GM08714 (cell line): ENCODE results near the gene BAK1.
"Not testable (repeated sequence)": the region's sequence is repeated elsewhere in the genome, so short reads cannot be mapped to it uniquely, and the experiment has no call there.

ENCODE experiments used
- H3K4me3 ChIP-seq: fragments of 200-500 bp; sonication (Bioruptor generic); 2 replicates; pipeline ENCODE4 v1.5.1; 2014; ENCODE audit warnings: mild to moderate bottlenecking, low read length, inconsistent platforms
- ZNF274 ChIP-seq: IDR thresholded peaks from 2 replicates; pipeline ENCODE4 v1.6.1; 2012; ENCODE audit warnings: mild to moderate bottlenecking, low read depth, low read length

The BAK1 gene

DNA sequence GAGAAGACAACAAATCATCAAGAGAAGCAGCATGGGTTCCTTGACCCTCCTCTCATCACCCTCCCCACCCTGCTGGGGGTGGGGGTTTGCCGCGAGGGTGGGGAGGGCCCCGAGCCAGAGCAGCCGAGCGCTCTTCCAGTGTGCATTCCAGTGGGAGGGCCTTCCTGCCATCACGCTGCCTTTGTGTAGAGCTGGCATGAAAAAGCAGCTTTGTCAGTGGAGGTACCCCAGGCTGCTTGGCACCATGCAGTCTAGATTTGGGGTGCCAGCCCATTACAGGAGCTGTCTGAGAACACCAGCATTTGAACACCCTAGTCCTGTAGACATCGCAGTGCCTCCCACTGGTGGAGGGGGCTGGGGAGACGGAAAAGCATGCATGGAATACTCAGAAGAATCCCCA is 12.2 kb downstream of the BAK1 start:
- no peak for TF ChIP-seq ZNF274
- H3K4me3 ChIP-seq, result no peak overlapping the region

DNA sequence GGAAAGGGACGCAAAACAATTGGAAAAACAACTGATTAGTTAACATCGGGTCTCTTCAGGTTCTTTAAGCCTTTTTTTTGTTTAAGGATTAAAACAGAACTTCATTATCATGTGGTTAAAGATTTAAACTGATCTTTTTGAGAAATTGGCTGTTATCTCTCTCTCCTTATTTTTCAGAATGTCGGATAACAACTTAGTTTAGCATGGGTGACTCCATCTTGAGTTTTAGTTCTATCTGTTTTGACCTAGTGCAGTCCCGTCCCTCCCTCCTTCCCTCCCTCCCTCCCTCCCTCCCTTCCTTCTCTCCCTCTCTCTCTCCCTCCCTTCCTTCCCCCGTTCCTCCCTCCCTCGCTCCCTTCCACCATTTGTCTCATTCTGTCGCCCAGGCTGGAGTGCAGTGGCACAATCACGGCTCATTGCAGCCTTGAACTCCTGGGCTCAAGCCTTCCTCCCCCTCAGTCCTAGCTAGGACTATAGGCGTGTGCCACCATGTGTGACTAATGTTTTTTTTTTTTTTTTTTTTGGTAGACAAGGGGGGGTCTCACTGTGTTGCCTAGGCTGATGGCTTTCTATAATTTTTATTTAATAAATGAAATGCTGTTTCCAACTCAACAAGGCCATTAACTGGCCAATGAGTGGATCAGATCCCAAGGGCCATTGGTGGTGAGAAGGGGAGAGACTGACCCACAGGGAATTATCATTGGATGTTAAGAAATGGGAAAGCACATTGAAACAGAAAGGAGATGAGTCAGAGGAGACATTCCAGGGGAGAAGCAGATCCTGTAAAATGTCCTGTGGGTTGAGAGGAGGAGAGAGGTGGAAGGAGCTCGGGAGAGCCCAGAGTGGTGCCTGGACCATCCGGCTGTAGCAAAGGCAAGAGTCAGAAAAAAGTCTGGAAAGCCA is 13.6 kb downstream of the BAK1 start:
- TF ChIP-seq ZNF274, result no peak
- H3K4me3 ChIP-seq, result no peak overlapping the region

DNA sequence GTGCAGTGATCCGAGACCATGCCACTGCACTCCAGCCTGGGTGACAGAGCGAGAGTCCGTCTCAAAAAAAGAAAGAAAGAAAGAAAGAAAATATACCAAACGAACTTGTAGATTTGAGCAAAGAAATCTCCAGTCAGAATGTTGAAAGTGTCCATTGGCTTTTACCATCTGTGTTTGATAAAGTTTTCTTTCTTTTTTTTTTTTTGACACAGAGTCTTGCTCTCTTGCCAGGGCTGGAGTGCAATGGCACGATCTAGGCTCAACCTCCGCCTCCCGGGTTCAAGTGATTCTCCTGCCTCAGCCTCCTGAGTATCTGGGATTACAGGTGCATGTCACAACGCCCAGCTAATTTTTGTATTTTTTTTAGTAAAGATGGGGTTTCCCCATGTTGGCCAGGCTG is 21.3 kb downstream of the BAK1 start:
- no peak overlapping the region for H3K4me3 ChIP-seq
- TF ChIP-seq ZNF274, result no peak

DNA sequence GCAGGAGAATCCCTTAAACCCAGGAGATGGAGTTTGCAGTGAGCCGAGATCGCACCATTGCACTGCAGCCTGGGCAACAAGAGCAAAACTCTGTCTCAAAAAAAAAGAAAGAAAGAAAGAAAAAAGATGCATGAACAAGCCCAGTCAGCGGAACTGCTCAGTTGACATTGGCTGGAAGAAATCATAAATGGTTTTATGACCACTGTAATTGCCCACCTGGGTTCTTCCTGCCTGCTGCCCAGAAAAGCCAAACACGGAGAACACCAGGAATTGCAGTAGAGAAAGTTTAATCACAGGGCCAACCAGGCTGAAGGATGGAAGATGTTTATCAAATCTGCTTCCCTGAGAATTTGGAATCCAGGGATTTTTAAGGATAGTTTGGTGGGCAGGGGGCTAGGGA is 22.7 kb downstream of the BAK1 start:
- no peak for TF ChIP-seq ZNF274
- no peak overlapping the region for H3K4me3 ChIP-seq

DNA sequence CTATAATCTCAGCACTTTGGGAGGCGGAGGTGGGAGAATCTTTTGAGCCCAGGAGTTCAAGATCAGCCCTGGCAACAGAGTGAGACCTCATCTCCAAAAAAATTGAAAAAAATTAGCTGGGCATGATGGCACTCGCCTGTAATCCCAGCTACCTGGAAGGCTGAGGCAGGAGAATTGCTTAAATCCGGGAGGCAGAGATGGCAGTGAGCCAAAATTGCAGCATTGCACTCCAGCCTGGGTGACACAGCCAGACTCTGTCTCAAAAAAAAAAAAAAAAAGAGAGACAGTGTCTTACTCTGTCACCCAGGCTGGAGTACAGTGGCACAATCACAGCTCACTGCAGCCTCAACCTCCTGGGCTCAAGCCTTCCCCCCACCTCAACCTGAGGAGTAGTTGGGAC is 27.2 kb downstream of the BAK1 start:
- not testable (repeated sequence) for H3K4me3 ChIP-seq

DNA sequence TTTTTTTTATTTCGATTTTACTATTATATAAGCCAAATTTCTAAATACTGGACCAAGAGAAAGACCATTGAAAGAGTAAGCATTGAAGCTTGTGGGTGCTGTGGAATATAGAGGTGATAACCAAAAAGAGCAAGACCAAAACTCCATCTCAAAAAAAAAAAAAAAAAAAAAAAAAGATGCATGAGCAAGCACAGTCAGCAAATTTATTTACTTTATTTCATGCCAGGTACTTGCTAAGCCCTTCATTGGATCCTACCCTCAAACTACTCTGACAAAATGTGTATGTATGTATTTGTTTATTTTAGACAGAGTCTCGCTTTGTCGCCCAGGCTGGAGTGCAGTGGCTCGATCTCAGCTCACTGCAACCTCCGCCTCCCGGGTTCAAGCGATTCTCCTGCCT is 27.8 kb downstream of the BAK1 start:
- no peak overlapping the region for H3K4me3 ChIP-seq
- TF ChIP-seq ZNF274, result no peak

DNA sequence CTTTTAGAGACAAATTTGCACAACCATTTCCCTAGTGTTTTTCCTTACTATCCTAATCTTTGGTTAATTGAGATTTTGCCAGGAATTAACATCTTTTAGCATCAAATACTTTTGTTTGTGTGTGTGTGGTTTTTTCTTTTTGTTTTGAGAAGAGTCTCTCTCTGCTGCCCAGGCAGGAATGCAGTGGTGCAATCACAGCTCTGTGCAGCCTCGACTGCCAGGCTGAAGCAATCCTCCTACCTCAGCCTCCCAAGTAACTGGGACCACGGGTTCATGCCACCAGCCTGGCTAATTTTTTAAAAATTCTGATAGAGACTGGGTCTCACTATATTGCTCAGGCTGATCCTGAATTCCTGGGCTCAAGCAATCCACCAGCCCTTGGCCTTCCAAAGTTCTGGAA is 28.5 kb downstream of the BAK1 start:
- no peak overlapping the region for H3K4me3 ChIP-seq
- no peak for TF ChIP-seq ZNF274

DNA sequence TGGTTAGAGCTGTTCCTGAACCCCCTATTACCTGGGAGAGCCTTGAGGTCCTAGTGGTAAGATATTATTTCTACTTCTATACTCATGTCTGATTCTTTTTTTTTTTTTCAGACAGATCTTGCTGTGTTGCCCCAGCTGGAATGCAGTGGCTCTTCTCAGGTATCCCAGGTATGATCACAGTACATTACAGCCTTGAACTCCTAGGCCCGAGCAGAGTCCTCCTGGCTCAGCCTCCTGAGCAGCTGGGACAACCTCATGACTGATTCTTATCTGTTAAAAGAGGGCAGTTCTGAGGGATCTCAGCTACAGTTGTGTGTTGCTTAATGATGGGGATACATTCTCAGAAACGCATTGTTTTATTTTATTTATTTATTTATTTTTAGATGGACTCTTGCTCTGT is 30.2 kb downstream of the BAK1 start:
- no peak for TF ChIP-seq ZNF274
- no peak overlapping the region for H3K4me3 ChIP-seq

DNA sequence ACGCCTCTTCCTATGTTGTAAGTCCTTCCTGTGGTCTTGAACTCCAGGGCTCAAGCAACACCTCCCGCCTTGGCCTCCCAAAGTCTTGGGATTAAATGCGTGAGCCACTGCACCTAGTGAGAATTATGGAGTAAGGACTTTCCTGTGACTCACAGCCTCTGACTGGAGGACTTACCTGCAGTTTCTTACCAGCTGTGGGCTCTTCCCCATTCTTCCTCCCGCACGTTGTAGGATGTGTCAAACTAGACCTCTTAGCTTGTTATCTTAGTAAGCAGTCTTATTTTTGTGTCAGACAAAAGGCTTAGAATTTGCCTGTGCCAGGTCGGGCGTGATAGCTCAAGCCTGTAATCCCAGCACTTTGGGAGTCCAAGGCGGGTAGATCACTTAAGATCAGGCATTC is 30.9 kb downstream of the BAK1 start:
- TF ChIP-seq ZNF274, result no peak
- no peak overlapping the region for H3K4me3 ChIP-seq

DNA sequence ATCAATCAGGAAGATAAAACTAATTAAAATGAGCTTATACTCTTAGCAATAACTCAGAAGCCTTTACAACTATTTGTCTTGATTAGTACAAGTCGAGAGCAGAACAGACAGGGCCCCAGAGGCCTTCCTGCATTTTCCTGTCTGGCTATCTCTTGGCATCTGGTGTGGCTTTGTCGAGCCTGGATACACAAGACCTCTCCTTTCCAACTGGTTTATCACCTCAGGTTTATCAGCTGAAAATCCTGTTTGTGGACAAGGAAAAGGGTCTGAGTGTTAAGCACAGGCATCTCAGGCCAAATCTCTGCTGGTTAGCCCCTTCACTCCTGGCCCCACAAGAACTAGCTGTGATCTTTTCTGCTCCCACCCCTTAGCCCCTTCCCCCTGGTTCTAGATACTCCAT is 32.6 kb downstream of the BAK1 start:
- no peak for TF ChIP-seq ZNF274
- no peak overlapping the region for H3K4me3 ChIP-seq

DNA sequence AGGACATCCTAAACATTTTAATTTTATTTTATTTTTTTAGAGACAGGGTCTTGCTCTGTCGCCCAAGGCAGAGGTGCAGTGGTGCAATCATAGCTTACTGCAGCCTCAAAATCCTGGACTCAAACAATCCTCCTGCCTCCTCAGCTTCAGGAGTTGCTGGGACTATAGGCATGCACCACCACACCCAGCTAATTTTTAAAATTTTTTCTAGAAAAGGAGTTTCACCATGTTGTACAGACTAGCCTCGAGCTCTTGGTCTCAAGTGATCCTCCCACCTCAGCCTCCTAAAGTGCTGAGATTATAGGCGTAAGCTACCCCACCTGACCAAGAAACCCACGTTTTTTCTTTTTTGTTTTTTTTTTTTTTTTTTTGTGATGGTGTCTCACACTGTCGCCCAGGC is 33.3 kb downstream of the BAK1 start:
- no peak for TF ChIP-seq ZNF274

DNA sequence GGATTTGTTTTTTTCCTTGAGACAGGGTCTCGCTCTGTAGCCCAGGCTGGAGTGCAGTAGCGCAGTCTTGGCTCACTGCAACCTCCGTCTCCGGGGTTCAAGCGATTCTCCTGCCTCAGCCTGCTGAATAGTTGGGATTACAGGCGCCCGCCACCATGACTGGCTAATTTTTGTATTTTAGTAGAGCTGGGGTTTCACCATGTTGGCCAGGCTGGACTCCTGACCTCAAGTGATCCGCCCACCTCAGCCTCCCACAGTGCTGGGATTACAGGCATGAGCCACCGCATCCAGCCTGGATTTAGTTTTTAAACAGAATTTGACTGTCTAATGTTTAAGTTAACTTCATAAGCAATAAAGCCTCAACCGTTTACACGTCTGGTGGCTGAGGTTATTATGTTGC is 34.8 kb downstream of the BAK1 start:
- H3K4me3 ChIP-seq, result not testable (repeated sequence)

More for the DNA sequence above, 33.3 kb downstream of the BAK1 start:
- no peak overlapping the region for H3K4me3 ChIP-seq

DNA sequence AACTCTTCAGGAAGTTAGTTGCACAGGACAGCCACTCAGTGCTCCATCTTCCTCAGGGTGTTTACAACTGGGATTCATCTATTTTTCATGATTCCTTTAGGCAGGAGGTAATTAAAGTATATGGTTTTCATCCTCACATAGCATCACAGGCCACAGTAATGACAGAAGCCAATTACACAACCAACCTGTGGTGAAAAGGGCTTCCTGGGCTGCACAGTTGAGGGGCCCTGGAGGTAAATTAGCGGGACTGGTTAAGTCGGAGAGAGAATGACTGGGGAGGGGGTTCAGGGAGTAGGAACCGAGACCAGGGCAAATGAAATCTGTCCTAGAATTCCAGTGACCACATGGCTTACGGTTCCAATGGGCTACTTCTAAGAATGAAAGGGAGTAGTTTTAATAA is 37.0 kb downstream of the BAK1 start:
- no peak overlapping the region for H3K4me3 ChIP-seq
- no peak for TF ChIP-seq ZNF274

DNA sequence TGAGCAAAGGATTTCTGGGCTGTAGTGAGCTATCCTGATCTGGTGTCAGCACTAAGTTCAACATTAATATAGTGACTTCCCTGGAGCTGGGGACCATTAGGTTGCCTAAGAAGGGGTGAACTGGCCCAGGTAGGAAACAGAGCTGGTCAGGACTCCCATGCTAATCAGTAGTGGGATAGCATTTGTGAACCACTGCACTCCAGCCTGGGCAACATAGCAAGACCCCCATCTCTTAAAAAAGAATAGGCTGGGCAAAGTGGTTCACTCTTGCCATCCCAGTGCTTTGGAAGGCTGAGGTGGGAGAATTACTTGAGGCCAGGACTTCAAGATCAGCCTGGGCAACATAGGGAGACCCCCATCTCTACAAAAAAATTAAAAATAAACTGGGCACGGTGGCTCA is 39.3 kb downstream of the BAK1 start:
- no peak for TF ChIP-seq ZNF274
- H3K4me3 ChIP-seq, result no peak overlapping the region

DNA sequence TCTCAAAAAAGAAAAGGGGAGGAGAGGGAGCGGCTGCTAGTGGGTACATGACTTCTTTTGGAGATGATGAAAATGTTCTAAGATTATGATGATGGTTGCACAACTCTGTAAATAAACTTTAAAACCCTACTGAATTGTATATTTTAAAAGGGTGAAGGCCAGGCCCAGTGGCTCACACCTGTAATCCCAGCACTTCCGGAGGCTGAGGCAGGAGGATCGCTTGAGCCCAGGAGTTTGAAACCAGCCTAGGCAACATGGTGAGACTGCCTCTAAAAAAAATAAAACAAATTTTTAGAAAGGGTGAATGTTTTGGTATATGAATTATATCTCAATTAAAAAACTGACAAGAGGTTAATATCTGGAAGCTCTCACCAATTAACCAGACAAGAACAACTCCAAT is 45.4 kb downstream of the BAK1 start:
- TF ChIP-seq ZNF274, result no peak
- no peak overlapping the region for H3K4me3 ChIP-seq

DNA sequence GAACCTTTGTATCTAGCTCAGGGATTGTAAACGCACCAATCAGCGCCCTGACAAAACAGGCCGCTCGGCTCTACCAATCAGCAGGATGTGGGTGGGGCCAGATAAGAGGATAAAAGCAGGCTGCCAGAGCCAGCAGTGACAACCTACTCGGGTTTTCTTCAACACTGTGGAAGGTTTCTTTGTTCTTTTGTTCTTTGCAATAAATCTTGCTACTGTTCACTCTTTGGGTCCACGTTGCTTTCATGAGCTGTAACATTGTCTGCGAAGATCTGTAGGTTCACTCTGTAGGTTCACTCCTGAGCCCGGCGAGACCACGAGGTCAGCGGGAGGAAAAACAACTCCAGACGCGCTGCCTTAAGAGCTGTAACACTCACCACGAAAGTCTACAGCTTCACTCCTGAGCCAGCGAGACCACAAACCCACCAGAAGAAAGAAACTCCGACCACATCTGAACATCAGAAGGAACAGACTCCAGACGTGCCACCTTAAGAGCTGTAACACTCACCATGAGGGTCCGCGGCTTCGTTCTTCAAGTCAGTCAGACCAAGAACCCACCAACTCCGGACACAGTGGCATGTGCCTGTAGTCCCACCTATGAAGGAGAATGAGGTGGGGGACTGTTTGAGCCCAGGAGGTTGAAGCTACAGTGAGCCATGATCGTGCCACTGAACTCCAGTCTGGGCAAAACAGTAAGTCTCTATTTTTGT is 46.8 kb downstream of the BAK1 start:
- not testable (repeated sequence) for H3K4me3 ChIP-seq

DNA sequence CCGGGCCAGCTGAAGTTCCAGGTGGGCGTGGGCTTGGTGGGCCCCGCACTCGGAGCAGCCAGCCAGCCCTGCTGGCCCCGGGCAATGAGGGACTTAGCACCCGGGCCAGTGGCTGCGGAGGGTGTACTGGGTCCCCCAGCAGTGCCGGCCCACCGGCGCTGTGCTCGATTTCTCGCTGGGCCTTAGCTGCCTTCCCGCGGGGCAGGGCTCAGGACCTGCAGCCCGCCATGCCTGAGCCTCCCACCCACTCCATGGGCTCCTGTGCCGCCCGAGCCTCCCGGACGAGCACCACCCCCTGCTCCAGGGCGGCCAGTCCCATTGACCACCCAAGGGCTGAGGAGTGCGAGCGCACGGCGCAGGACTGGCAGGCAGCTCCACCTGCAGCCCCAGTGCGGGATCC is 47.6 kb downstream of the BAK1 start:
- H3K4me3 ChIP-seq, result not testable (repeated sequence)

DNA sequence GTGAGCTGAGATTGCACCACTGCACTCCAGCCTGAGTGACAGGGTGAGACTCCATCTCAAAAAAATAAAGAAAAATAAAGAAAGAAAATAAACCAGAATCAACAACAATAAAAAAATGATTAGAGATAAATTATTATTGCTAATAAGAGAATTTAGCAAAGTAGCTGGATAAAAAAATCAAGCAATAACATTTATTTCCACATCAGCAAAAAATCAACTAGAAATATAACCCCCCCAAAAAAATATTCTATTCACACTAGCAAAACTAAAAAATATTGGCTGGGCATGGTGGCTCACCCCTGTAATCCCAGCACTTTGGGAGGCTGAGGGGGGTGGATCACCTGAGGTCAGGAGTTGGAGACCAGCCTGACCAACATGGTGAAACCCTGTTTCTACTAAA is 49.5 kb downstream of the BAK1 start:
- H3K4me3 ChIP-seq, result not testable (repeated sequence)
